OCI-LY3 (cell line): ENCODE data around the gene FAM120A.

ENCODE experiments used
- H2AFZ ChIP-seq: fragments of 200-600, 300-600 bp; shearing (Covaris generic); 2 replicates; pipeline ENCODE4 v1.6.0; 2014; ENCODE audit warnings: antibody characterized with exemption, low read depth, low read length
- H3K27ac ChIP-seq: fragments of 200-600, 300-600 bp; sonication (generic); 2 replicates; pipeline ENCODE4 v1.5.1; 2014; ENCODE audit warnings: mild to moderate bottlenecking, low read length, moderate library complexity, mixed read lengths
- H3K27me3 ChIP-seq: fragments of 200-600, 300-600 bp; sonication (generic); 2 replicates; pipeline ENCODE4 v1.6.1; 2014; ENCODE audit warnings: low read depth, low read length, mixed read lengths
- H3K36me3 ChIP-seq: fragments of 200-600, 300-600 bp; sonication (generic); replicated peaks from 2 replicates; pipeline ENCODE3; 2014; ENCODE audit warnings: low read depth, low read length, mixed read lengths
- H3K4me1 ChIP-seq: fragments of 300-600, 200-600 bp; sonication (generic); 2 replicates; pipeline ENCODE4 v1.6.1; 2014; ENCODE audit warnings: low read length, mixed read lengths
- H3K4me2 ChIP-seq: fragments of 200-600, 300-600 bp; sonication (generic); 2 replicates; pipeline ENCODE4 v1.6.1; 2014; ENCODE audit warnings: low read length, mixed read lengths
- H3K4me3 ChIP-seq: fragments of 300-600, 200-600 bp; sonication (generic); 2 replicates; pipeline ENCODE4 v1.5.1; 2014; ENCODE audit warnings: antibody characterized with exemption, mild to moderate bottlenecking, low read length, moderate library complexity
- H3K79me2 ChIP-seq: fragments of 300-600, 200-600 bp; shearing (Covaris generic); 2 replicates; pipeline ENCODE4 v1.6.1; 2014; ENCODE audit warnings: mild to moderate bottlenecking, low read length, mixed read lengths
- H3K9ac ChIP-seq: fragments of 300-600, 200-600 bp; shearing (Covaris generic); 2 replicates; pipeline ENCODE4 v1.6.0; 2014; ENCODE audit warnings: mild to moderate bottlenecking, low read length, moderate library complexity
- H3K9me3 ChIP-seq: fragments of 200-600, 300-600 bp; shearing (Covaris generic); 2 replicates; pipeline ENCODE4 v1.6.1; 2014; ENCODE audit warnings: low read length, mixed read lengths; ENCODE audit not compliant: insufficient read depth
- H4K20me1 ChIP-seq: fragments of 200-600, 300-600 bp; sonication (generic); 2 replicates; pipeline ENCODE4 v1.6.1; 2016; ENCODE audit warnings: low read length, mixed read lengths; ENCODE audit not compliant: insufficient read depth
- CTCF ChIP-seq: fragments of 200-600, 300-600 bp; sonication (generic); IDR thresholded peaks from 2 replicates; pipeline ENCODE4 v1.5.1; 2014; ENCODE audit warnings: antibody characterized with exemption, low read length, low read depth
- EZH2phosphoT487 ChIP-seq: fragments of 200-600 bp; shearing (Covaris generic); IDR thresholded peaks from 2 replicates; pipeline ENCODE4 v1.6.1; 2018; ENCODE audit warnings: antibody characterized with exemption, mixed run types, low read depth

The FAM120A gene

GRCh38 chr9:93415176-93415690 lies 36.3 kb upstream of the FAM120A start:
- no peak overlapping the region for H3K4me3 ChIP-seq
- H3K36me3 ChIP-seq: no peaks in the 10 kb centered on the region
- H2AFZ ChIP-seq: no peak overlapping the region
- no peaks in the 10 kb centered on the region for H3K9me3 ChIP-seq
- no peak overlapping the region for H3K27ac ChIP-seq
- TF ChIP-seq EZH2phosphoT487 (no peak), CTCF (no peak)
- H3K9ac ChIP-seq: no peak overlapping the region
- H3K4me1 ChIP-seq: no peaks in the 10 kb centered on the region
- H3K4me2 ChIP-seq: no peak overlapping the region
- H4K20me1 ChIP-seq: no peaks in the 10 kb centered on the region
- no peaks in the 10 kb centered on the region for H3K27me3 ChIP-seq
- no peaks in the 10 kb centered on the region for H3K79me2 ChIP-seq

GRCh38 chr9:93416530-93417235 lies 34.8 kb upstream of the FAM120A start:
- Histone ChIP-seq H3K4me2 (no peak overlapping the region), H2AFZ (no peak overlapping the region), H3K9me3 (no peaks in the 10 kb centered on the region), H3K27me3 (no peaks in the 10 kb centered on the region), H3K27ac (no peak overlapping the region), H3K9ac (no peak overlapping the region), H3K4me1 (no peaks in the 10 kb centered on the region), H4K20me1 (no peaks in the 10 kb centered on the region), H3K4me3 (no peak overlapping the region), H3K36me3 (no peaks in the 10 kb centered on the region), H3K79me2 (no peaks in the 10 kb centered on the region)
- TF ChIP-seq CTCF (no peak), EZH2phosphoT487 (no peak)

- Histone ChIP-seq H3K27me3 (no peaks in the 10 kb centered on the region), H4K20me1 (no peaks in the 10 kb centered on the region), H2AFZ (no peak overlapping the region), H3K4me3 (no peak overlapping the region), H3K79me2 (no peaks in the 10 kb centered on the region), H3K4me1 (no peaks in the 10 kb centered on the region), H3K4me2 (no peak overlapping the region), H3K27ac (no peak overlapping the region), H3K9ac (no peak overlapping the region), H3K36me3 (no peaks in the 10 kb centered on the region), H3K9me3 (no peaks in the 10 kb centered on the region)
- no peak for TF ChIP-seq CTCF
- no peak for TF ChIP-seq EZH2phosphoT487
Measured at GRCh38 chr9:93417538-93417937, 33.9 kb upstream of the FAM120A start.

GRCh38 chr9:93419023-93419422 lies 32.5 kb upstream of the FAM120A start:
- no peaks in the 10 kb centered on the region for H3K4me1 ChIP-seq
- H3K36me3 ChIP-seq: no peaks in the 10 kb centered on the region
- no peak overlapping the region for H3K4me3 ChIP-seq
- no peak for TF ChIP-seq CTCF
- TF ChIP-seq EZH2phosphoT487: no peak
- H2AFZ ChIP-seq: no peak overlapping the region
- no peak overlapping the region for H3K9ac ChIP-seq
- H4K20me1 ChIP-seq: no peaks in the 10 kb centered on the region
- no peaks in the 10 kb centered on the region for H3K79me2 ChIP-seq
- no peaks in the 10 kb centered on the region for H3K27me3 ChIP-seq
- H3K9me3 ChIP-seq: no peaks in the 10 kb centered on the region
- no peak overlapping the region for H3K4me2 ChIP-seq
- H3K27ac ChIP-seq: no peak overlapping the region
